IMR-90 (cell line): ENCODE data around the gene ENDOV.

Experiments used
- CEBPB ChIP-seq: IDR thresholded peaks from 2 replicates; pipeline ENCODE4 v1.6.1; 2012; ENCODE audit warnings: low read depth, low read length, improper control_type of control experiment
- FOS ChIP-seq: fragments of 150-350 bp; IDR thresholded peaks from 2 replicates; pipeline ENCODE4 v1.6.1; 2016; ENCODE audit warnings: low read depth, low read length
- MAFK ChIP-seq: IDR thresholded peaks from 2 replicates; pipeline ENCODE4 v1.6.1; 2012; ENCODE audit warnings: low read depth, low read length, improper control_type of control experiment
- POLR2A ChIP-seq: IDR thresholded peaks from 2 replicates; pipeline ENCODE4 v1.6.1; 2012; ENCODE audit warnings: mild to moderate bottlenecking, low read depth, low read length
- RCOR1 ChIP-seq: IDR thresholded peaks from 2 replicates; pipeline ENCODE4 v1.6.1; 2012; ENCODE audit warnings: mild to moderate bottlenecking, low read length, improper control_type of control experiment; ENCODE audit not compliant: insufficient replicate concordance
- RFX5 ChIP-seq: IDR thresholded peaks from 2 replicates; pipeline ENCODE4 v1.8.0; 2012; ENCODE audit warnings: low read depth, mild to moderate bottlenecking, low read length, moderate library complexity
- TF ChIP-seq, protein P1 (sequence below): conservative IDR thresholded peaks from 2 replicates; pipeline ENCODE4 v1.5.1; 2012; ENCODE audit warnings: mild to moderate bottlenecking, low read depth, low read length, improper control_type of control experiment

- TF ChIP-seq, protein P1, sequence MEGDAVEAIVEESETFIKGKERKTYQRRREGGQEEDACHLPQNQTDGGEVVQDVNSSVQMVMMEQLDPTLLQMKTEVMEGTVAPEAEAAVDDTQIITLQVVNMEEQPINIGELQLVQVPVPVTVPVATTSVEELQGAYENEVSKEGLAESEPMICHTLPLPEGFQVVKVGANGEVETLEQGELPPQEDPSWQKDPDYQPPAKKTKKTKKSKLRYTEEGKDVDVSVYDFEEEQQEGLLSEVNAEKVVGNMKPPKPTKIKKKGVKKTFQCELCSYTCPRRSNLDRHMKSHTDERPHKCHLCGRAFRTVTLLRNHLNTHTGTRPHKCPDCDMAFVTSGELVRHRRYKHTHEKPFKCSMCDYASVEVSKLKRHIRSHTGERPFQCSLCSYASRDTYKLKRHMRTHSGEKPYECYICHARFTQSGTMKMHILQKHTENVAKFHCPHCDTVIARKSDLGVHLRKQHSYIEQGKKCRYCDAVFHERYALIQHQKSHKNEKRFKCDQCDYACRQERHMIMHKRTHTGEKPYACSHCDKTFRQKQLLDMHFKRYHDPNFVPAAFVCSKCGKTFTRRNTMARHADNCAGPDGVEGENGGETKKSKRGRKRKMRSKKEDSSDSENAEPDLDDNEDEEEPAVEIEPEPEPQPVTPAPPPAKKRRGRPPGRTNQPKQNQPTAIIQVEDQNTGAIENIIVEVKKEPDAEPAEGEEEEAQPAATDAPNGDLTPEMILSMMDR: no peak
- no peak for TF ChIP-seq POLR2A
- TF ChIP-seq CEBPB: no peak
- no peak for TF ChIP-seq RCOR1
- no peak for TF ChIP-seq MAFK
- TF ChIP-seq FOS: no peak
- TF ChIP-seq RFX5: no peak
Observed at GRCh38 chr17:80453998-80454556, 39.1 kb downstream of the ENDOV start.
